GM21528 (cell line): ENCODE measurements around the gene PITHD1.
"Not testable (repeated sequence)": the region's sequence is repeated elsewhere in the genome, so short reads cannot be mapped to it uniquely, and the experiment has no call there.

ENCODE experiments used
- ATAC-seq: cut with Tn5 transposase; IDR thresholded peaks from one replicate; pipeline ENCODE4 v1.9.1; 2021; ENCODE audit warnings: mild to moderate bottlenecking, moderate library complexity; ENCODE audit not compliant: unreplicated experiment, low FRiP score

The PITHD1 gene

DNA sequence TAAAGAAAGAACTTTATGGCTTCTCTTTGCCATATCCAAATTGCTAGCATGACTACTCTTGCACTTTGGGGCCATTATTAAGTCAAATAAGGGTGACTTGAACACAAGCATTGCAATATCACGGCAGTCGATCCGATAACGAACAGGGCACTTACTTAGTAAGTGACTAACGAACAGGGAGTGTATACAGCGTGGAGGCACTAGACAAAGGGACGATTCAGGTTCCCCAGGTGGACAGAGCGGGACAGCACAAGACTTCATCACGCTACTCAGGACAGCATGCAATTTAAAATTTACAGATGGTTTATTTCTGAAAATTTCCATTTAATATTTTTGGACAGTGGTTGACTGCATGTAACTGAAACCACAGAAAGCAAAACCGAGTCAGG is 5.4 kb upstream of the PITHD1 start:
- ATAC-seq, result no peak

GRCh38 chr1:23774174-23774880 is 3.9 kb upstream of the PITHD1 start:
- ATAC-seq, result no peak

DNA sequence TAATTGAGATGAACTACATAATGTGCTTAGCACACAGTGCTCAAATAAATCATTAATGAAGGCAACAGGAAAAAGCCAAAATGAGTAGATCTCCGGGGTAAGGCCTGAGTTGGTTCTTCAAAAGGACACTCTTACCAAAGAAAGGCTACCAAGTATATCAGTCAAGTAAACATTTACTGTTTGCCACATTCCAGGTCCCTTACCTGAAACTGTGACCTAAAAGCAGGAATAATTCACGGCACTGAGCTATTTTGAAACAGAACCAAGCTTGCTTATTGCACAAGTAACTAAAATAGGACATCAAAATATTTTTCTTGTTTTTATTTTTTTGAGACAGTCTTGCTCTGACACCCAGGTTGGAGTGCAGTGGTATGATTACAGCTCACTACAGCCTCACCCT is 2.0 kb upstream of the PITHD1 start:
- no peak for ATAC-seq

DNA sequence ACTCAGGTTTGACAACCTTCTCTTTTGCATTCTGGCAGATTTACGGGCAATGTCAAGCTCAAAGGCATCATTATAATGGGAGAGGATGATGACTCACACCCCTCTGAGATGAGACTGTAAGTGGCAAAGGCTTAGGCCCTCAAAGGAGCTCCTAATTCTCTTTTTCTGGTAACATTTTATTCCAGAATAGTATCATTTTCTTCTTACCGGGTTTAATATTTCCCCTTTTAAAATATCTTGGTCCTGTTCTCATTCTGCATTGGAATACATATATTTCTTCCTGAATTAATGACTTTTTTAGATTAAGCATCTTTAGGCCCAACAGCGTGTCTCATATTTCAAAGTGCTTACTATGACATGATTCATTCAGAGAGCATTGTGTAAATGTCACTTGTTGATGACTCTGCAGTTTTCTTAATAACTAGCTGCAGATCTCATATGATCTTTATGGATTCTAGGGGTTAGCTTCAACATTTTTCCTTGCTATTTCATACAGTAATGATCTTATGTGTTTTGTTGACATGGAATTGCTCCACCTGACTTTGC is 1.7 kb downstream of the PITHD1 start:
- ATAC-seq, result no peak

GRCh38 chr1:23783141-23783540 is 4.9 kb downstream of the PITHD1 start:
- ATAC-seq, result not testable (repeated sequence)

GRCh38 chr1:23784846-23785245 is 6.6 kb downstream of the PITHD1 start:
- no peak for ATAC-seq

- no peak for ATAC-seq
These were observed 9.5 kb downstream of the PITHD1 start for GRCh38 chr1:23787701-23788100.

- ATAC-seq, result no peak
These were observed 10.5 kb downstream of the PITHD1 start for GRCh38 chr1:23788695-23789094.

- peak; percentile 72 for ATAC-seq
These were observed 12.7 kb downstream of the PITHD1 start, which contains the start of gene LYPLA2 for GRCh38 chr1:23790696-23791515. LYPLA2 (plus strand) TSS chr1:23791145; CDS start chr1:23792683, 1,538 bp downstream.

DNA sequence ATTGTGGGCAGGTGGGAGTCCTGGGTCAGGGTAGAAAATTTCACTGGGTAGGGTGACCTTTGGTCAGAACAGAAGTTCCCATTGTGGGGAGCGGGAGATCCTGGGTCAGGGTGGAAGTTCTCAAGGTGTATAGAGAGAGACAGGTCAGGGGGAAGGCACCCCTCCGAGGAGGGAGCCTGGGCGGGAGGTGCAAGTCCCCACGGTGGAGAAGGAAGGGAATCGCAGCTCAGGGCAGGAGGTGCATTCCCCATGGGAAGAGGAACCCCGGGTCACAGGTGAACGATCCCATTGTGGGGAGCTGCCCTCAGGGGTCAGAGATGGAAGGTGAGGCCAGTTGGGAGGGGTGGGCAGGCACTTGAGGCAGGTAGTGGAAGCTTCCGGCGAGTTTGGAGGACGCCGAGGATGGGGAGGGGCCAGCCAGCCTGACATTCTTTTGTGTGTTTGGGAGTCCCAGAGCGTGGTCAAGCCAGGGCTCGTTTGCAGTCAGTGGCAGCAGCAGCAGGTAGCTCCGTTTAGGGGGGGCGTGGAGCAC is 13.4 kb downstream of the PITHD1 start:
- ATAC-seq, result no peak

- no peak for ATAC-seq
These were observed 14.1 kb downstream of the PITHD1 start for GRCh38 chr1:23792151-23792945.

DNA sequence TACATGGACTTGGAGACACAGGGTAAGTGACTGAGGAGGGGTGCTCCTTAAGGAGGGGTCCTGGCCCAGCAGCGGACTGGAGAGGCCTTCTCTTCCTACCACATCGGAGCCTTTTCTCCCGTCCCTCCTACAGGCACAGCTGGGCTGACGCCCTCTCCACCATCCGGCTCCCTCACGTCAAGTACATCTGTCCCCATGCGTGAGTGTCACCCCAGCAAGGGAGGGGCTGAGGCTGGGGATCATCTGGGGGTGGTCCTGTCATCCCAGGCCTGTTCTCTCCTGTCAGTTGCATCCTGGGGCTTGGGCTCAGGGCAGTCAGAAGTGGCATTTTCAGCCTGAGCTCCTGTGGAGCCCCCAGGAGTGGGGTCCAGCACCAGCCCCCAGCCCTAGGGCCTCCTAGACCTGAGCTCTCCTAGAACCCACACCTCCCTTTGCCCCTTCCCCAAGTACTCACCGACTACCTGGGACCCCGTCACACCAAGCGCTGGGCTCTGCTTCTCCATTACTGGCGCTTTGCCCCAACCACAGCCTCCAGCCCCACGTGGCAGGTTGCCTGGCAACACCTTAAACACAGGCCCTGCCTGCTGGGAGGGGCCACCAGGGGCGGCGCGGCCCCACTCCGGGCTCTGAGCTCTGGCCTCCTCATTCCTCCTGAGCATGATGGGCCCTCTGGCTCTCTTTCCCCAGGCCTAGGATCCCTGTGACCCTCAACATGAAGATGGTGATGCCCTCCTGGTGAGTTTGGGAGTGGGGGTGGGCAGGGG is 15.0 kb downstream of the PITHD1 start:
- no peak for ATAC-seq

GRCh38 chr1:23793861-23794731 is 15.9 kb downstream of the PITHD1 start:
- no peak for ATAC-seq

- ATAC-seq, result not testable (repeated sequence)
These were observed 16.5 kb downstream of the PITHD1 start for GRCh38 chr1:23794732-23795182.

- ATAC-seq, result no peak
These were observed 17.7 kb downstream of the PITHD1 start for GRCh38 chr1:23795676-23796465.

DNA sequence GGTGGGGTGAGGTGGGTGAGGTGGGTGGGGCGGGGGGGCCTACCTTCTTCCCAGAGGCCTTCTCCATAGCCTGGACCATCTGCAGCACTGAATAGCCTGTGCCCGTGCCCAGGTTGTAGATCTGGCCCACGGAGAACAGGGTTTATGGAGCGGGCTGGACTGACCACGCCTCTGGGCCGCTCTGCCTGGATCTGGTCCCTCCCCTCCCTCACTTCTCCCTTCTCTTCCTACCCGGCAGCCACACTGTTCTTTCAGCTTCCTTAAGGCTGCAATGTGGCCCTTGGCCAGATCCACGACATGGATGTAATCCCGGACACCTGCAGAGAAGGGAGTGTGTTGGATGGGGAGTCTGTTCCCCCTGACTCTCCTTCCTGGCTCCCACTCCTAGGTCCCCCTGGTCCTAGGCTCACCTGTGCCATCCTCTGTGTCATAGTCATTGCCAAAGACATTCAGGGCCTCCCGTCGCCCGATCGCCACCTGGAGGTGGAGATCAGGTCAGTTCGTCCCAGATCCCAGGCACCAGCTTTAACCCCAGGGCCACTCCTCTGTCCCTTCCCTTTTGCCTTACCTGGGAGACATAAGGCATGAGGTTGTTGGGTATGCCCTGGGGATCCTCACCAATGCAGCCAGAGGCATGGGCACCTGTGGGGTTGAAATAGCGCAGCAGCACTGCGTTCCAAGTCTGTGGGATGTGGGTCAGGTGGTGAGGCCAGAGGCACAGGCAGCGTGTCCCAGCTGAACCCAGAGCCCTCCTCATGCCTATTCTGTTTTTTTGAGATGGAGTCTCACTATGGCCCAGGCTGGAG is 18.5 kb downstream of the PITHD1 start:
- no peak for ATAC-seq
